Neural cell (in vitro differentiated cells): Measurements from ENCODE around the gene ZC3H12D.

Experiments used
- TF ChIP-seq, protein P1 (sequence below): fragments of 450-650 bp; IDR thresholded peaks from 2 replicates; pipeline ENCODE4 v1.5.1; 2014; ENCODE audit warnings: antibody characterized with exemption, mild to moderate bottlenecking, moderate library complexity; ENCODE audit not compliant: poor library complexity, severe bottlenecking
- TF ChIP-seq, protein P2 (sequence below): IDR thresholded peaks from 2 replicates; pipeline ENCODE4 v1.6.1; 2012; ENCODE audit warnings: borderline replicate concordance

DNA sequence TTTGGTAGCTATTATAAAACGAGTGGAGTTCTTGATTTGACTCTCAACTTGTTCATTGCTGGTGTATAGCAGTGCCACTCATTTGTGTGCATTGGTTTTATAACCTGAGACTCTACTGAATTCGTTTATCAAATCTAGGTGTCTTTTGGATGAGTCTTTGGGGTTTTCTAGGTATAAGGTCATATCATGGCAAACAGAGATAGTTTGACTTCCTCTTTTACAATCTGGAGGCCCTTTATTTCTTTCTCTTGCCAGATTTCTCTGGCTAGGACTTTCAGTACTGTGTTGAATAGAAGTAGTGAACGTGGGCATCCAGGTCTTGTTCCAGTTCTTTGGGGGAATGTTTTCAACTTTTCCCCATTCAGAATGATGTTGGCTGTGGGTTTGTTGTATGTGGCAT is 46.0 kb downstream of the ZC3H12D start:
- TF ChIP-seq, protein P1, sequence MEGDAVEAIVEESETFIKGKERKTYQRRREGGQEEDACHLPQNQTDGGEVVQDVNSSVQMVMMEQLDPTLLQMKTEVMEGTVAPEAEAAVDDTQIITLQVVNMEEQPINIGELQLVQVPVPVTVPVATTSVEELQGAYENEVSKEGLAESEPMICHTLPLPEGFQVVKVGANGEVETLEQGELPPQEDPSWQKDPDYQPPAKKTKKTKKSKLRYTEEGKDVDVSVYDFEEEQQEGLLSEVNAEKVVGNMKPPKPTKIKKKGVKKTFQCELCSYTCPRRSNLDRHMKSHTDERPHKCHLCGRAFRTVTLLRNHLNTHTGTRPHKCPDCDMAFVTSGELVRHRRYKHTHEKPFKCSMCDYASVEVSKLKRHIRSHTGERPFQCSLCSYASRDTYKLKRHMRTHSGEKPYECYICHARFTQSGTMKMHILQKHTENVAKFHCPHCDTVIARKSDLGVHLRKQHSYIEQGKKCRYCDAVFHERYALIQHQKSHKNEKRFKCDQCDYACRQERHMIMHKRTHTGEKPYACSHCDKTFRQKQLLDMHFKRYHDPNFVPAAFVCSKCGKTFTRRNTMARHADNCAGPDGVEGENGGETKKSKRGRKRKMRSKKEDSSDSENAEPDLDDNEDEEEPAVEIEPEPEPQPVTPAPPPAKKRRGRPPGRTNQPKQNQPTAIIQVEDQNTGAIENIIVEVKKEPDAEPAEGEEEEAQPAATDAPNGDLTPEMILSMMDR = no peak
- TF ChIP-seq, protein P2, sequence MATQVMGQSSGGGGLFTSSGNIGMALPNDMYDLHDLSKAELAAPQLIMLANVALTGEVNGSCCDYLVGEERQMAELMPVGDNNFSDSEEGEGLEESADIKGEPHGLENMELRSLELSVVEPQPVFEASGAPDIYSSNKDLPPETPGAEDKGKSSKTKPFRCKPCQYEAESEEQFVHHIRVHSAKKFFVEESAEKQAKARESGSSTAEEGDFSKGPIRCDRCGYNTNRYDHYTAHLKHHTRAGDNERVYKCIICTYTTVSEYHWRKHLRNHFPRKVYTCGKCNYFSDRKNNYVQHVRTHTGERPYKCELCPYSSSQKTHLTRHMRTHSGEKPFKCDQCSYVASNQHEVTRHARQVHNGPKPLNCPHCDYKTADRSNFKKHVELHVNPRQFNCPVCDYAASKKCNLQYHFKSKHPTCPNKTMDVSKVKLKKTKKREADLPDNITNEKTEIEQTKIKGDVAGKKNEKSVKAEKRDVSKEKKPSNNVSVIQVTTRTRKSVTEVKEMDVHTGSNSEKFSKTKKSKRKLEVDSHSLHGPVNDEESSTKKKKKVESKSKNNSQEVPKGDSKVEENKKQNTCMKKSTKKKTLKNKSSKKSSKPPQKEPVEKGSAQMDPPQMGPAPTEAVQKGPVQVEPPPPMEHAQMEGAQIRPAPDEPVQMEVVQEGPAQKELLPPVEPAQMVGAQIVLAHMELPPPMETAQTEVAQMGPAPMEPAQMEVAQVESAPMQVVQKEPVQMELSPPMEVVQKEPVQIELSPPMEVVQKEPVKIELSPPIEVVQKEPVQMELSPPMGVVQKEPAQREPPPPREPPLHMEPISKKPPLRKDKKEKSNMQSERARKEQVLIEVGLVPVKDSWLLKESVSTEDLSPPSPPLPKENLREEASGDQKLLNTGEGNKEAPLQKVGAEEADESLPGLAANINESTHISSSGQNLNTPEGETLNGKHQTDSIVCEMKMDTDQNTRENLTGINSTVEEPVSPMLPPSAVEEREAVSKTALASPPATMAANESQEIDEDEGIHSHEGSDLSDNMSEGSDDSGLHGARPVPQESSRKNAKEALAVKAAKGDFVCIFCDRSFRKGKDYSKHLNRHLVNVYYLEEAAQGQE = no peak
